Osteoblast (primary cell): ENCODE measurements around the gene UPP2. TPM values are rescaled to one million over a fixed set of nuclear protein-coding genes. Genes with fewer than 3 reads are reported as not detected.

Source experiments
- DNase-seq: peaks from one replicate; pipeline ENCODE4 v3.0.0; 2011; ENCODE audit warnings: low spot score, mixed read lengths; ENCODE audit not compliant: insufficient read length; ENCODE audit errors: missing footprints
- H2AFZ ChIP-seq: 2 replicates; pipeline ENCODE4 v1.6.0; 2011; ENCODE audit warnings: mild to moderate bottlenecking, low read length
- H3K27ac ChIP-seq: 2 replicates; pipeline ENCODE4 v1.5.1; 2011; ENCODE audit warnings: mild to moderate bottlenecking, low read depth, low read length, moderate library complexity
- H3K27me3 ChIP-seq: 2 replicates; pipeline ENCODE4 v1.6.0; 2012; ENCODE audit warnings: mild to moderate bottlenecking, control low read depth, inconsistent platforms, low read length, moderate library complexity; ENCODE audit not compliant: insufficient read depth
- H3K36me3 ChIP-seq: 2 replicates; pipeline ENCODE4 v1.5.1; 2011; ENCODE audit warnings: mild to moderate bottlenecking, low read length, control low read depth, moderate library complexity; ENCODE audit not compliant: insufficient read depth
- H3K4me1 ChIP-seq: 2 replicates; pipeline ENCODE4 v1.5.1; 2011; ENCODE audit warnings: mild to moderate bottlenecking, low read length, control low read depth, moderate library complexity; ENCODE audit not compliant: insufficient read depth
- H3K4me2 ChIP-seq: 2 replicates; pipeline ENCODE4 v1.6.0; 2011; ENCODE audit warnings: mild to moderate bottlenecking, low read length; ENCODE audit not compliant: insufficient read depth
- H3K4me3 ChIP-seq: fragments of 200-600 bp; sonication (generic); 3 replicates; pipeline ENCODE4 v1.5.1; 2012; ENCODE audit warnings: mild to moderate bottlenecking, low read length, inconsistent platforms; ENCODE audit not compliant: insufficient read depth
- H3K79me2 ChIP-seq: 2 replicates; pipeline ENCODE4 v1.6.0; 2012; ENCODE audit warnings: mild to moderate bottlenecking, low read length, control low read depth, inconsistent platforms; ENCODE audit not compliant: insufficient read depth
- H3K9me3 ChIP-seq: 2 replicates; pipeline ENCODE4 v1.5.1; 2011; ENCODE audit warnings: low read depth, low read length, control low read depth
- H4K20me1 ChIP-seq: 2 replicates; pipeline ENCODE4 v1.6.0; 2012; ENCODE audit warnings: mild to moderate bottlenecking, low read length, control low read depth; ENCODE audit not compliant: insufficient read depth
- total RNA-seq: library from RNA; depleted of rRNA; stranded (reverse); fragments of >200 nt; gene quantifications from 2 replicates; pipeline ENCODE4 v1.2.3, GENCODE V29; 2012
- TF ChIP-seq, protein P1 (sequence below): IDR thresholded peaks from 2 replicates; pipeline ENCODE4 v1.5.1; 2011; ENCODE audit warnings: mild to moderate bottlenecking, low read depth, low read length, moderate library complexity; ENCODE audit errors: extremely low read depth

UPP2 gene
- total RNA-seq, 1 donor: not detected

DNA sequence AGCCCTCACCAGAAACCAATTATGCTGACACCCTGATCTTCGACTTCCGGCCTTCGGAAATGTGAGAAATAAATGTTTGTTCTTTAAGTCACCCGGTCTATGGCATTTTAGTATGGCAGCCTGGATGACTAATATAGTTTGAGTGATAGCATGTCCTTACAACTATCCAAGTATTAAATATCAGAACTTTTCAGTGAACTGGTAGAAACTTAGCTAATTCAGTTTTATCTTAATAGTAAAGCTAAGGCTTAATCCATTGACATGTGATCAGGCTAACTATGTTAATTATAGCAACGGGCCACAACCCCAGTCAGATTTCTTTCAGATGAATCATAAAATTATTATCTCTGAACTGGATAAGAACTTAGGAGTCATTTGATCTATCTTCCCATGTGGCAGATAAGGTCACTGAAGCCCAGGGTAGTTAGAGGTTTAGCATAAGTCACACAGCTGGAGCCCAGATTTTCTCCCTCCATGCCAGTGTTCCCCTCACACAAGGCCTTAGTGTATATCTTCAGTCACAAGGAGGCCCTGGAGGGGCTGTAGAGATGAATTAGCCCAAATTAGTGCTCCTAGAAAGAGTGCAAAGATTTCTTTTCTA is 40.7 kb upstream of the UPP2 start:
- Histone ChIP-seq H3K27me3 (no peaks in the 10 kb centered on the region), H3K27ac (no peak overlapping the region), H3K9me3 (no peaks in the 10 kb centered on the region), H3K36me3 (no peaks in the 10 kb centered on the region), H3K79me2 (no peaks in the 10 kb centered on the region), H3K4me3 (no peak overlapping the region), H4K20me1 (no peaks in the 10 kb centered on the region), H2AFZ (no peak overlapping the region), H3K4me2 (no peak overlapping the region), H3K4me1 (peaks cover 3% of the 10 kb centered on the region)
- peak; percentile 19 for DNase-seq
- TF ChIP-seq, protein P1, sequence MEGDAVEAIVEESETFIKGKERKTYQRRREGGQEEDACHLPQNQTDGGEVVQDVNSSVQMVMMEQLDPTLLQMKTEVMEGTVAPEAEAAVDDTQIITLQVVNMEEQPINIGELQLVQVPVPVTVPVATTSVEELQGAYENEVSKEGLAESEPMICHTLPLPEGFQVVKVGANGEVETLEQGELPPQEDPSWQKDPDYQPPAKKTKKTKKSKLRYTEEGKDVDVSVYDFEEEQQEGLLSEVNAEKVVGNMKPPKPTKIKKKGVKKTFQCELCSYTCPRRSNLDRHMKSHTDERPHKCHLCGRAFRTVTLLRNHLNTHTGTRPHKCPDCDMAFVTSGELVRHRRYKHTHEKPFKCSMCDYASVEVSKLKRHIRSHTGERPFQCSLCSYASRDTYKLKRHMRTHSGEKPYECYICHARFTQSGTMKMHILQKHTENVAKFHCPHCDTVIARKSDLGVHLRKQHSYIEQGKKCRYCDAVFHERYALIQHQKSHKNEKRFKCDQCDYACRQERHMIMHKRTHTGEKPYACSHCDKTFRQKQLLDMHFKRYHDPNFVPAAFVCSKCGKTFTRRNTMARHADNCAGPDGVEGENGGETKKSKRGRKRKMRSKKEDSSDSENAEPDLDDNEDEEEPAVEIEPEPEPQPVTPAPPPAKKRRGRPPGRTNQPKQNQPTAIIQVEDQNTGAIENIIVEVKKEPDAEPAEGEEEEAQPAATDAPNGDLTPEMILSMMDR: no peak

DNA sequence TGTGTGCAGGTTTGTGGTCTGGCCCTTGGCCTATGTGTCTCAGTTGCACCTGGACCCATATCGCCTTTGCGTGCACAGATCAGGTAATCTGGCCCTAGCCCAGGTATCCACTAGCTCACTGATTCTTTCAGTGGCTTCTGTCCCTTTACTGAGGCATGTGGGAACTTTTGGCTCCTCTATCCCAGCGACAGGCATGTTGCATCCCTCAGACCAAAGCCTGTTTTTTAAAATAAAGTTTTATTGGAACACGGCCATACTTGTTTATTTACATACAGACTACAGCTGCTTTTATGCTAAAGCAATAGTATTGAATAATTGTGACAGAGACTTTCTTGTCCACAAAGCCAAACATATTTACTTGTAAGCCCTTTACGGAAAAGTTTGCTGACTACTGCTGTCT is 39.9 kb upstream of the UPP2 start:
- H3K27me3 ChIP-seq: no peaks in the 10 kb centered on the region
- no peak overlapping the region for H3K4me2 ChIP-seq
- H4K20me1 ChIP-seq: no peaks in the 10 kb centered on the region
- H3K79me2 ChIP-seq: no peaks in the 10 kb centered on the region
- no peak overlapping the region for H2AFZ ChIP-seq
- H3K4me1 ChIP-seq: peaks cover 3% of the 10 kb centered on the region
- TF ChIP-seq, protein P1: no peak
- DNase-seq: no peak
- no peak overlapping the region for H3K4me3 ChIP-seq
- H3K9me3 ChIP-seq: no peaks in the 10 kb centered on the region
- no peak overlapping the region for H3K27ac ChIP-seq
- no peaks in the 10 kb centered on the region for H3K36me3 ChIP-seq

DNA sequence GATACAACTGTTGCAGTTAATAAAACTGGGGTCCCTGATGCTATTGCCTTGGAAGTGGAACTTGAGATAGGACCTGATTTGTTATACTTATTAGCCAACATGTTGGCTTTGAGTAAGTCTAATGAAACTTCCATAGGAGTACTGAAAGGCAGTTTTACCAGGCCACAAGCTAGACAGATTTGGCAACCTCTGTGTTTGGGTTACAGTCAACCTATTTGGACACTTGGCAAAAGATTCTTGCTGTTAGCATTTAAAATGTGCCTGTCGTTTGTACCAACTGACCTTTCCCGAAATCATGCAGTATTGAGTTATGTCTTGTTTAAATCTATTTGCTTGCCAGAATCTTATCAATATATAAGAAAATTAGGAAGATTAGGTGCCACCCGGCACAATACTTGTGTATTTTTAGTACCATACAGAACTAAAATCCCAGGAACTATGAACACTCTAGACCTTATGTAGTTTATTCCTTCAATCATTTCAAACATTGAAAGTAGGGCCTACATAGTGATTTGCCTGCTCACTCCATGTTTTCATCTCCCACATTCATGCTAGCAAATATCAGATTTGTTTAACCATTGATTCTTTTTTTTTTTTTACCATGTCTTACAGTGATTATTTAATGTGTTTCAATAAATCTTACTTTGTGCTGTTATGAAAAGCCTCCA is 35.5 kb upstream of the UPP2 start:
- no peaks in the 10 kb centered on the region for H3K9me3 ChIP-seq
- no peaks in the 10 kb centered on the region for H3K36me3 ChIP-seq
- no peaks in the 10 kb centered on the region for H4K20me1 ChIP-seq
- no peaks in the 10 kb centered on the region for H3K79me2 ChIP-seq
- H3K4me3 ChIP-seq: no peak overlapping the region
- H3K27me3 ChIP-seq: no peaks in the 10 kb centered on the region
- no peak overlapping the region for H2AFZ ChIP-seq
- no peak overlapping the region for H3K27ac ChIP-seq
- TF ChIP-seq, protein P1: no peak
- H3K4me2 ChIP-seq: no peak overlapping the region
- peaks cover 2% of the 10 kb centered on the region for H3K4me1 ChIP-seq
- DNase-seq: no peak

DNA sequence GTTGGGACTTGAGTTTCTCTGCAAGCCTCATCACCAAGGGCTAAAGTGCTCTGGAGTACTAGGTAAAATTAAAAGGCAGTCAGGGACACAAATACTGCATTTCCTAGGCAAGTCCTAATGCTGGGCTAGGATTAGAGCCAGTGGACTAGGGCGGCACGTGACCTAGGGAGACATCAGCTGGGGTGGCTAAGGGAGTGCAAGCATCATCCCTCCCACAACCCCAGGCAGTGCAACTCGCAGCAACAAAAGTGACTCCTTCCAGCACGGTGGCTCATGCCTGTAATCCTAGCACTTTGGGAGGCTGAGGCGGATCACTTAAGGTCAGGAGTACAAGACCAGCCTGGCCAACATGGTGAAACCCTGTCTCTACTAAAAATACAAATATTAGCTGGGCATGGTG is 30.7 kb upstream of the UPP2 start:
- Histone ChIP-seq H3K9me3 (no peaks in the 10 kb centered on the region), H3K79me2 (no peaks in the 10 kb centered on the region), H3K4me2 (no peak overlapping the region), H2AFZ (no peak overlapping the region), H3K36me3 (no peaks in the 10 kb centered on the region), H4K20me1 (no peaks in the 10 kb centered on the region), H3K27ac (no peak overlapping the region), H3K27me3 (no peaks in the 10 kb centered on the region), H3K4me1 (no peaks in the 10 kb centered on the region), H3K4me3 (no peak overlapping the region)
- DNase-seq: no peak
- TF ChIP-seq, protein P1: no peak
